Measurements from ENCODE around the gene CCSER2. TPM values are rescaled to one million over a fixed set of nuclear protein-coding genes. Genes with fewer than 3 reads are reported as not detected.
"Not testable (repeated sequence)": the region's sequence is repeated elsewhere in the genome, so short reads cannot be mapped to it uniquely, and the experiment has no call there.

Gene CCSER2
- total and polyA plus RNA-seq, 4 donors, result 9.4 to 83.5 (median 32.5) TPM

- H3K27me3 ChIP-seq (ENCODE audit: control insufficient read depth in 3 of 3, insufficient read depth in 3 of 3, low read length in 2 of 3), result no peaks in the 10 kb centered on the region
These were observed 14.2 kb downstream of the CCSER2 start for GRCh38 chr10:84342584-84342983.

GRCh38 chr10:84343831-84344230 lies 15.4 kb downstream of the CCSER2 start:
- no peak for ATAC-seq (ENCODE audit: insufficient read depth, low FRiP score)
- Histone ChIP-seq H3K27ac (ENCODE audit: low read depth in 1 of 2, low read length in 1 of 2) (no peak overlapping the region), H3K4me3 (no peak overlapping the region), H3K36me3 (ENCODE audit: control insufficient read depth in 4 of 4, insufficient read depth in 4 of 4, low read length in 4 of 4) (no peaks in the 10 kb centered on the region), H3K9ac (ENCODE audit: insufficient read depth in 1 of 2, low read length in 2 of 2) (no peak overlapping the region), H3K27me3 (ENCODE audit: control insufficient read depth in 3 of 3, insufficient read depth in 3 of 3, low read length in 2 of 3) (no peaks in the 10 kb centered on the region), H3K9me3 (ENCODE audit: control insufficient read depth in 4 of 4, insufficient read depth in 3 of 4, low read length in 3 of 4) (no peaks in the 10 kb centered on the region), H3K4me1 (ENCODE audit: control insufficient read depth in 5 of 5, insufficient read depth in 5 of 5, low read length in 5 of 5) (peaks cover 0 to 24% (median 2%) of the 10 kb centered on the region in 5 donors)
- no peak for TF ChIP-seq CTCF (IDR thresholded peaks at IDR 0.05; ENCODE audit: control extremely low read depth, extremely low read depth)
- DNase-seq, result no peak
- WGBS, 2 donors, result 89 to 97% methylated on average over 1 of the region's 1 CpG

More at GRCh38 chr10:84342584-84342983, 14.2 kb downstream of the CCSER2 start:
- no peak for DNase-seq
- Histone ChIP-seq H3K36me3 (ENCODE audit: control insufficient read depth in 4 of 4, insufficient read depth in 4 of 4, low read length in 4 of 4) (no peaks in the 10 kb centered on the region), H3K4me3 (no peak overlapping the region), H3K9ac (ENCODE audit: insufficient read depth in 1 of 2, low read length in 2 of 2) (no peak overlapping the region), H3K27ac (ENCODE audit: low read depth in 1 of 2, low read length in 1 of 2) (no peak overlapping the region), H3K4me1 (ENCODE audit: control insufficient read depth in 5 of 5, insufficient read depth in 5 of 5, low read length in 5 of 5) (peaks cover 1 to 25% (median 8%) of the 10 kb centered on the region in 5 donors), H3K9me3 (ENCODE audit: control insufficient read depth in 4 of 4, insufficient read depth in 3 of 4, low read length in 3 of 4) (no peaks in the 10 kb centered on the region)
- 85 to 93% methylated on average over 6 of the region's 6 CpGs for WGBS, 2 donors
- TF ChIP-seq CTCF (IDR thresholded peaks at IDR 0.05; ENCODE audit: control extremely low read depth, extremely low read depth), result no peak
- ATAC-seq (ENCODE audit: insufficient read depth, low FRiP score), result no peak

GRCh38 chr10:84344526-84344925 lies 16.1 kb downstream of the CCSER2 start:
- H3K36me3 ChIP-seq (ENCODE audit: control insufficient read depth in 4 of 4, insufficient read depth in 4 of 4, low read length in 4 of 4), result no peaks in the 10 kb centered on the region
- H3K27me3 ChIP-seq (ENCODE audit: control insufficient read depth in 3 of 3, insufficient read depth in 3 of 3, low read length in 2 of 3), result no peaks in the 10 kb centered on the region
- H3K4me3 ChIP-seq, result no peak overlapping the region
- peaks cover 0 to 26% (median 2%) of the 10 kb centered on the region in 5 donors for H3K4me1 ChIP-seq (ENCODE audit: control insufficient read depth in 5 of 5, insufficient read depth in 5 of 5, low read length in 5 of 5)
- H3K9ac ChIP-seq (ENCODE audit: insufficient read depth in 1 of 2, low read length in 2 of 2), result no peak overlapping the region
- TF ChIP-seq CTCF (IDR thresholded peaks at IDR 0.05; ENCODE audit: control extremely low read depth, extremely low read depth), result no peak
- no peak for ATAC-seq (ENCODE audit: insufficient read depth, low FRiP score)
- peak overlapping the region in 1 of 2 donors; percentile 40 for H3K27ac ChIP-seq (ENCODE audit: low read depth in 1 of 2, low read length in 1 of 2)
- H3K9me3 ChIP-seq (ENCODE audit: control insufficient read depth in 4 of 4, insufficient read depth in 3 of 4, low read length in 3 of 4), result no peaks in the 10 kb centered on the region
- DNase-seq, result no peak
- 65 to 75% methylated on average over 4 of the region's 4 CpGs for WGBS, 2 donors

GRCh38 chr10:84347575-84348002 lies 19.2 kb downstream of the CCSER2 start:
- ATAC-seq (ENCODE audit: insufficient read depth, low FRiP score); H3K4me3 ChIP-seq; H3K9ac ChIP-seq (ENCODE audit: insufficient read depth in 1 of 2, low read length in 2 of 2); DNase-seq; H3K9me3 ChIP-seq (ENCODE audit: control insufficient read depth in 4 of 4, insufficient read depth in 3 of 4, low read length in 3 of 4); H3K36me3 ChIP-seq (ENCODE audit: control insufficient read depth in 4 of 4, insufficient read depth in 4 of 4, low read length in 4 of 4); H3K27me3 ChIP-seq (ENCODE audit: control insufficient read depth in 3 of 3, insufficient read depth in 3 of 3, low read length in 2 of 3); H3K27ac ChIP-seq (ENCODE audit: low read depth in 1 of 2, low read length in 1 of 2): not testable (repeated sequence)
- 97 to 99% methylated on average over 26 to 31 of the region's 31 CpGs for WGBS, 2 donors
- H3K4me1 ChIP-seq (ENCODE audit: control insufficient read depth in 5 of 5, insufficient read depth in 5 of 5, low read length in 5 of 5), result peaks cover 0 to 13% (median 1%) of the 10 kb centered on the region in 5 donors
